ENCODE results near the gene KCNJ2.

Gene KCNJ2

DNA sequence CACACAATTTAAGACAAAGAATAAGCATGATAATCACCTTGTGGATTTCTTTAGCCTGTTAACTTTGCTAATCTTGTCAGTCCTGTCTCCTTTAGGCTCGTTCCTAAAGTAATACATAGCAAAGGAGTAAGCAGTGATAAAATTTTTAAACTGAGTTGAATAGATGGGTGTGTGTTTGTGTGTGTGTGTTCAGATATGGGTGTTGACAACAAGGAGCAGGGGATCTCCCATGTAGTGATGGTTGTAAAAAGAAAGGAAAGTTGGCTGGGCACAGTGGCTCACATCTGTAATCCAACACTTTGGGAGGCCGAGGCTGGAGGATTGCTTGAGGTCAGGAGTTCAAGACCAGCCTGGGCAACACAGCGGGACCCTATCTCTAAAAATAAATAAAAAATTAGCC, 44.6 kb upstream of the KCNJ2 start:
- Histone ChIP-seq H3K9me2 (replicated peaks; ENCODE audit: control insufficient read depth, low read length) (no peaks in the 10 kb centered on the region), H3K79me2 (ENCODE audit: control insufficient read depth, low read length) (no peaks in the 10 kb centered on the region), H3K36me3 (ENCODE audit: control insufficient read depth, low read length) (no peaks in the 10 kb centered on the region), H3F3A (ENCODE audit: control insufficient read depth, insufficient read depth) (no peaks in the 10 kb centered on the region), H3K9me3 (ENCODE audit: control insufficient read depth, insufficient read depth, low read length) (no peaks in the 10 kb centered on the region), H3K27me3 (ENCODE audit: control insufficient read depth, low read length) (no peaks in the 10 kb centered on the region), H3K27ac (ENCODE audit: low read depth, low read length) (no peak overlapping the region), H3K4me2 (ENCODE audit: low read length) (no peak overlapping the region), H4K20me1 (ENCODE audit: control insufficient read depth, insufficient read depth, low read depth, low read length) (no peaks in the 10 kb centered on the region), H3K4me1 (ENCODE audit: control insufficient read depth, low read length) (peaks cover 3% of the 10 kb centered on the region; the same call in 1 of the 2 replicates), H3K4me3 (ENCODE audit: low read length) (no peak overlapping the region)
- TF ChIP-seq EZH2phosphoT487 (IDR thresholded peaks at IDR 0.05; ENCODE audit: borderline replicate concordance, low read length) = no peak
- TF ChIP-seq, protein P1, sequence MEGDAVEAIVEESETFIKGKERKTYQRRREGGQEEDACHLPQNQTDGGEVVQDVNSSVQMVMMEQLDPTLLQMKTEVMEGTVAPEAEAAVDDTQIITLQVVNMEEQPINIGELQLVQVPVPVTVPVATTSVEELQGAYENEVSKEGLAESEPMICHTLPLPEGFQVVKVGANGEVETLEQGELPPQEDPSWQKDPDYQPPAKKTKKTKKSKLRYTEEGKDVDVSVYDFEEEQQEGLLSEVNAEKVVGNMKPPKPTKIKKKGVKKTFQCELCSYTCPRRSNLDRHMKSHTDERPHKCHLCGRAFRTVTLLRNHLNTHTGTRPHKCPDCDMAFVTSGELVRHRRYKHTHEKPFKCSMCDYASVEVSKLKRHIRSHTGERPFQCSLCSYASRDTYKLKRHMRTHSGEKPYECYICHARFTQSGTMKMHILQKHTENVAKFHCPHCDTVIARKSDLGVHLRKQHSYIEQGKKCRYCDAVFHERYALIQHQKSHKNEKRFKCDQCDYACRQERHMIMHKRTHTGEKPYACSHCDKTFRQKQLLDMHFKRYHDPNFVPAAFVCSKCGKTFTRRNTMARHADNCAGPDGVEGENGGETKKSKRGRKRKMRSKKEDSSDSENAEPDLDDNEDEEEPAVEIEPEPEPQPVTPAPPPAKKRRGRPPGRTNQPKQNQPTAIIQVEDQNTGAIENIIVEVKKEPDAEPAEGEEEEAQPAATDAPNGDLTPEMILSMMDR (IDR thresholded peaks at IDR 0.05; ENCODE audit: low read depth, low read length, poor library complexity, severe bottlenecking) = no peak

DNA sequence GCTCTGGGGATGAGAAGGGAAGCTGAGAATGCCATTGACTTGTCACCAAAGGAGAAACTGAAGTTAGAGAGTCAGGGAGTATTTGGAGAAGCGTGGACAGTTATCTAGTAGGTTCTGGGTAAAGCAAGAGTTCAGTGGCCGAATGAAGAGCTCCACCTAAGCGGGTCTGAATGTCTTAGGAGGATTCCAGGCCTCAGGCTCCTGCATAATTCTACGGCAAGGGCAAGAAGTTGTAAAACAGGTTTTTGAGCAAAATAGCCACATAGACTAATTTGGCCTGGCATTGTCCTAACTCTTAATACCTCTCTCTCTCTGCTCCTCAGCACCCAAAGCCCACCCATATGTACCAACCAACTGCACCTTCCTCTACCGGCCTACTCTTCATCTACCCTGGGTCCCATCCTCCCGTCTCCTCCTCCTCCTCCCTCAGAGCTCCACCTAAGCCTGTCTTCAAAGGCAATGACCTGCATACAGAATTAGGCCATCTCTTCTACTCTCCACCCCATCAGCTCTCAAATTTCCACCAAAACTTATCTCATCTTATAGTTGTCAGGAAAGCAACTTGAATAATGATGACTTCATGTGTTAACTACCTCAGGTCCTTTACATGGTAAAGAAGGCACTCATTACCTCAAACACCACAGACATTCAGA, 42.0 kb upstream of the KCNJ2 start:
- H3F3A ChIP-seq (ENCODE audit: control insufficient read depth, insufficient read depth) = no peaks in the 10 kb centered on the region
- no peaks in the 10 kb centered on the region for H3K36me3 ChIP-seq (ENCODE audit: control insufficient read depth, low read length)
- no peaks in the 10 kb centered on the region for H4K20me1 ChIP-seq (ENCODE audit: control insufficient read depth, insufficient read depth, low read depth, low read length)
- H3K4me2 ChIP-seq (ENCODE audit: low read length) = no peak overlapping the region
- H3K4me3 ChIP-seq (ENCODE audit: low read length) = no peak overlapping the region
- no peaks in the 10 kb centered on the region for H3K27me3 ChIP-seq (ENCODE audit: control insufficient read depth, low read length)
- H3K9me2 ChIP-seq (replicated peaks; ENCODE audit: control insufficient read depth, low read length) = no peaks in the 10 kb centered on the region
- TF ChIP-seq, protein P1 (IDR thresholded peaks at IDR 0.05; ENCODE audit: low read depth, low read length, poor library complexity, severe bottlenecking) = no peak
- TF ChIP-seq EZH2phosphoT487 (IDR thresholded peaks at IDR 0.05; ENCODE audit: borderline replicate concordance, low read length) = no peak
- H3K9me3 ChIP-seq (ENCODE audit: control insufficient read depth, insufficient read depth, low read length) = no peaks in the 10 kb centered on the region
- peaks cover 3% of the 10 kb centered on the region; the same call in 1 of the 2 replicates for H3K4me1 ChIP-seq (ENCODE audit: control insufficient read depth, low read length)
- no peak overlapping the region for H3K27ac ChIP-seq (ENCODE audit: low read depth, low read length)
- H3K79me2 ChIP-seq (ENCODE audit: control insufficient read depth, low read length) = no peaks in the 10 kb centered on the region

DNA sequence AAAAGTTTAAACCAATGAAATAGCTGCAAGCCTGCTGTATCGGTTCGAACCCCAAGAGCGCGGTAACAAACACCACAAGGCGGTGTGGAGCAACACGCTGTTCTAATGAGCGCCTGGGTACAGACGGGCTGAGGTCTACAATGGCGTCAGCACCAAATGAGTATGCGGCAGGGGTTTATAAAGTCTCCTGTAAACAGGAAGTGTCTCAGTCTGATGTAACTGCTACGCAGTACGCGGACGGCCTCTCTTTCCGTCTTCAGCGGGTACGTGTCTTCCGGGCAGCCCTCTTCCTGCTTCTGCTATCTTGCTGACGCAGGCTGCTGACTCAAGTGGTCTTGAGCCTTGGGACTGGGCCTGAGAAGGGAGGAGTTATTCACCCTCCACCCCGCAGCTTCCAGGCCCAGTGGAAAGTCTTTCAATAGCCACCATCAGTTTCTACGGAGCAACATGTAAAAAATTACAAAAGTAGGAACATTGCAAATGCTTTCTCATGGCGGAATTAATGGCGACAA, 40.5 kb upstream of the KCNJ2 start:
- no peak overlapping the region for H3K27ac ChIP-seq (ENCODE audit: low read depth, low read length)
- H3K27me3 ChIP-seq (ENCODE audit: control insufficient read depth, low read length) = no peaks in the 10 kb centered on the region
- no peaks in the 10 kb centered on the region for H3K9me3 ChIP-seq (ENCODE audit: control insufficient read depth, insufficient read depth, low read length)
- no peak overlapping the region for H3K4me3 ChIP-seq (ENCODE audit: low read length)
- TF ChIP-seq, protein P1 (IDR thresholded peaks at IDR 0.05; ENCODE audit: low read depth, low read length, poor library complexity, severe bottlenecking) = no peak
- TF ChIP-seq EZH2phosphoT487 (IDR thresholded peaks at IDR 0.05; ENCODE audit: borderline replicate concordance, low read length) = no peak
- no peaks in the 10 kb centered on the region for H4K20me1 ChIP-seq (ENCODE audit: control insufficient read depth, insufficient read depth, low read depth, low read length)
- H3K9me2 ChIP-seq (replicated peaks; ENCODE audit: control insufficient read depth, low read length) = no peaks in the 10 kb centered on the region
- no peaks in the 10 kb centered on the region for H3K79me2 ChIP-seq (ENCODE audit: control insufficient read depth, low read length)
- H3K4me2 ChIP-seq (ENCODE audit: low read length) = no peak overlapping the region
- no peaks in the 10 kb centered on the region for H3K36me3 ChIP-seq (ENCODE audit: control insufficient read depth, low read length)
- H3K4me1 ChIP-seq (ENCODE audit: control insufficient read depth, low read length) = no peaks in the 10 kb centered on the region
- no peaks in the 10 kb centered on the region for H3F3A ChIP-seq (ENCODE audit: control insufficient read depth, insufficient read depth)

Data from DOHH2 (cell line).